HAP-1 (cell line): ENCODE results near the gene DOCK9.

Experiments used
- DNase-seq, 2 experiments: peaks; one replicate each; pipeline ENCODE4 v3.0.0-alpha.2; 2016 to 2020; ENCODE audit warnings: low spot score in 2 of 2
- H3K27me3 ChIP-seq: fragments of 250-450 bp; sonication (Bioruptor Pico); 2 replicates; pipeline ENCODE4 v1.5.1; 2020; ENCODE audit warnings: low read depth, mild to moderate bottlenecking, moderate library complexity
- H3K36me3 ChIP-seq: fragments of 250-450 bp; sonication (Bioruptor Pico); replicated peaks from 2 replicates; pipeline ENCODE4 v1.5.1; 2020; ENCODE audit warnings: mild to moderate bottlenecking
- H3K4me1 ChIP-seq: fragments of 250-450 bp; sonication (Bioruptor Pico); 2 replicates; pipeline ENCODE4 v1.5.1; 2020; ENCODE audit warnings: mild to moderate bottlenecking
- H3K4me3 ChIP-seq: fragments of 250-450 bp; sonication (Bioruptor Pico); 2 replicates; pipeline ENCODE4 v1.5.1; 2020; ENCODE audit warnings: mild to moderate bottlenecking, moderate library complexity
- H3K9me3 ChIP-seq: fragments of 250-450 bp; sonication (Bioruptor Pico); 2 replicates; pipeline ENCODE4 v1.5.1; 2020; ENCODE audit warnings: mild to moderate bottlenecking, moderate library complexity
- in situ Hi-C: fragments of 300-500 bp; cut with MboI; formaldehyde crosslinking; loops from 3 replicates; pipeline ENCODE4 v1.14.3; 2020; ENCODE audit warnings: low sequenced_read_pairs, inconsistent platforms, mixed read lengths

Gene DOCK9

GRCh38 chr13:98940325-98941001 lies 37.4 kb downstream of the DOCK9 start:
- no peaks in the 10 kb centered on the region for H3K36me3 ChIP-seq
- H3K4me1 ChIP-seq: no peaks in the 10 kb centered on the region
- H3K9me3 ChIP-seq: no peaks in the 10 kb centered on the region
- in situ Hi-C loops: no loop called here
- H3K4me3 ChIP-seq: no peak overlapping the region
- DNase-seq: no peak
- no peaks in the 10 kb centered on the region for H3K27me3 ChIP-seq

- Histone ChIP-seq H3K4me1 (no peaks in the 10 kb centered on the region), H3K36me3 (no peaks in the 10 kb centered on the region), H3K9me3 (no peaks in the 10 kb centered on the region), H3K4me3 (no peak overlapping the region), H3K27me3 (no peaks in the 10 kb centered on the region)
- DNase-seq: no peak
- in situ Hi-C loops: no loop called here
Measured at GRCh38 chr13:98939660-98940191, 38.1 kb downstream of the DOCK9 start.

- Histone ChIP-seq H3K9me3 (no peaks in the 10 kb centered on the region), H3K4me1 (no peaks in the 10 kb centered on the region), H3K36me3 (no peaks in the 10 kb centered on the region), H3K4me3 (no peak overlapping the region), H3K27me3 (no peaks in the 10 kb centered on the region)
- in situ Hi-C loops: no loop called here
- DNase-seq: no peak
Measured at GRCh38 chr13:98938801-98939200, 39.1 kb downstream of the DOCK9 start.

GRCh38 chr13:98937911-98938381 lies 39.9 kb downstream of the DOCK9 start:
- no peaks in the 10 kb centered on the region for H3K9me3 ChIP-seq
- H3K36me3 ChIP-seq: no peaks in the 10 kb centered on the region
- DNase-seq: no peak
- no peaks in the 10 kb centered on the region for H3K4me1 ChIP-seq
- no peaks in the 10 kb centered on the region for H3K27me3 ChIP-seq
- no peak overlapping the region for H3K4me3 ChIP-seq
- in situ Hi-C loops: no loop called here

GRCh38 chr13:98934243-98934642 lies 43.6 kb downstream of the DOCK9 start:
- in situ Hi-C loops: no loop called here
- Histone ChIP-seq H3K27me3 (no peaks in the 10 kb centered on the region), H3K4me1 (no peaks in the 10 kb centered on the region), H3K36me3 (no peaks in the 10 kb centered on the region), H3K9me3 (no peaks in the 10 kb centered on the region), H3K4me3 (no peak overlapping the region)
- no peak for DNase-seq

GRCh38 chr13:98930151-98930591 lies 47.7 kb downstream of the DOCK9 start:
- Histone ChIP-seq H3K27me3 (no peaks in the 10 kb centered on the region), H3K9me3 (no peaks in the 10 kb centered on the region), H3K4me3 (no peak overlapping the region), H3K4me1 (no peaks in the 10 kb centered on the region), H3K36me3 (no peaks in the 10 kb centered on the region)
- in situ Hi-C loops: no loop called here
- DNase-seq: no peak

GRCh38 chr13:98927951-98928927 lies 49.6 kb downstream of the DOCK9 start:
- no peak for DNase-seq
- Histone ChIP-seq H3K4me1 (no peaks in the 10 kb centered on the region), H3K9me3 (no peaks in the 10 kb centered on the region), H3K36me3 (no peaks in the 10 kb centered on the region), H3K27me3 (no peaks in the 10 kb centered on the region), H3K4me3 (no peak overlapping the region)
- in situ Hi-C loops: no loop called here

- no peaks in the 10 kb centered on the region for H3K36me3 ChIP-seq
Measured at GRCh38 chr13:98925949-98926348, 51.9 kb downstream of the DOCK9 start.

GRCh38 chr13:98923641-98924397 lies 54.0 kb downstream of the DOCK9 start:
- DNase-seq: peak in 1 of 2 experiments; percentile 3
- H3K4me3 ChIP-seq: no peak overlapping the region
- H3K27me3 ChIP-seq: no peaks in the 10 kb centered on the region
- in situ Hi-C loops: no loop called here
- no peaks in the 10 kb centered on the region for H3K9me3 ChIP-seq
- H3K4me1 ChIP-seq: no peaks in the 10 kb centered on the region
- no peaks in the 10 kb centered on the region for H3K36me3 ChIP-seq

More at GRCh38 chr13:98925949-98926348, 51.9 kb downstream of the DOCK9 start:
- Histone ChIP-seq H3K9me3 (no peaks in the 10 kb centered on the region), H3K4me1 (no peaks in the 10 kb centered on the region), H3K4me3 (no peak overlapping the region), H3K27me3 (no peaks in the 10 kb centered on the region)
- no peak for DNase-seq
- in situ Hi-C loops: no loop called here

GRCh38 chr13:98922306-98922705 lies 55.6 kb downstream of the DOCK9 start:
- no peaks in the 10 kb centered on the region for H3K27me3 ChIP-seq
- no peaks in the 10 kb centered on the region for H3K9me3 ChIP-seq
- H3K4me3 ChIP-seq: no peak overlapping the region
- DNase-seq: no peak
- H3K36me3 ChIP-seq: no peaks in the 10 kb centered on the region
- in situ Hi-C loops: no loop called here
- no peaks in the 10 kb centered on the region for H3K4me1 ChIP-seq

GRCh38 chr13:98921786-98922185 lies 56.1 kb downstream of the DOCK9 start:
- H3K27me3 ChIP-seq: no peaks in the 10 kb centered on the region

GRCh38 chr13:98921015-98921580 lies 56.8 kb downstream of the DOCK9 start:
- in situ Hi-C loops: no loop called here
- H3K36me3 ChIP-seq: no peaks in the 10 kb centered on the region
- no peak for DNase-seq
- no peaks in the 10 kb centered on the region for H3K4me1 ChIP-seq
- no peaks in the 10 kb centered on the region for H3K27me3 ChIP-seq
- H3K9me3 ChIP-seq: no peaks in the 10 kb centered on the region
- no peak overlapping the region for H3K4me3 ChIP-seq

More at GRCh38 chr13:98921786-98922185, 56.1 kb downstream of the DOCK9 start:
- Histone ChIP-seq H3K4me1 (no peaks in the 10 kb centered on the region), H3K9me3 (no peaks in the 10 kb centered on the region), H3K36me3 (no peaks in the 10 kb centered on the region), H3K4me3 (no peak overlapping the region)
- in situ Hi-C loops: no loop called here
- no peak for DNase-seq

GRCh38 chr13:98919566-98919965 lies 58.3 kb downstream of the DOCK9 start:
- in situ Hi-C loops: no loop called here

More at GRCh38 chr13:98919566-98919965, 58.3 kb downstream of the DOCK9 start:
- Histone ChIP-seq H3K36me3 (no peaks in the 10 kb centered on the region), H3K4me1 (no peaks in the 10 kb centered on the region), H3K4me3 (no peak overlapping the region), H3K27me3 (no peaks in the 10 kb centered on the region), H3K9me3 (no peaks in the 10 kb centered on the region)
- DNase-seq: no peak
